B cell (primary cell): ENCODE results near the gene CHCHD5. TPM values are rescaled to one million over a fixed set of nuclear protein-coding genes. Genes with fewer than 3 reads are reported as not detected.

ENCODE experiments used
- ATAC-seq: fragments of 200-7000 bp; cut with Tn5 transposase; one replicate; pipeline ENCODE4 v1.10.0; 2021; ENCODE audit warnings: low read depth, mild to moderate bottlenecking, moderate number of reproducible peaks, moderate library complexity
- CTCF ChIA-PET: fragments of 350-600 bp; sonication (Branson Sonifier 250); formaldehyde crosslinking; loops from one replicate; lab custom pipeline; 2021; ENCODE audit warnings: antibody characterized with exemption, inconsistent platforms; lab: Charles Lee
- POLR2A ChIA-PET: fragments of 350-600 bp; sonication (Branson Sonifier 250); formaldehyde crosslinking; loops from one replicate; lab custom pipeline; 2021; ENCODE audit warnings: antibody characterized with exemption; lab: Charles Lee
- DNase-seq: peaks from one replicate; pipeline ENCODE4 v3.0.0; 2013
- H2AFZ ChIP-seq: 2 replicates; pipeline ENCODE4 v1.6.1; 2012; ENCODE audit warnings: mild to moderate bottlenecking, low read depth, low read length; ENCODE audit not compliant: insufficient read depth, poor library complexity, severe bottlenecking
- H3K27ac ChIP-seq, 2 donors: 1 replicate in 1 of 2; 2 replicates in 1 of 2; pipeline ENCODE4 v1.5.1; 2012 to 2013; ENCODE audit warnings: low read length in 2 of 2, mild to moderate bottlenecking in 2 of 2, moderate library complexity in 1 of 2
- H3K27me3 ChIP-seq, 4 experiments: fragments of 200-600 bp in 1 of 4; sonication (generic) in 1 of 4; replicated peaks in 1 of 4; 1 replicate in 2 of 4; 2 replicates in 2 of 4; pipeline versions ENCODE4 v1.6.1 to v1.7.0; 2013 to 2016; ENCODE audit warnings: low read length in 3 of 4, mild to moderate bottlenecking in 2 of 4, mixed read lengths in 1 of 4, moderate library complexity in 1 of 4; ENCODE audit not compliant: insufficient read depth in 4 of 4, control insufficient read depth in 3 of 4; ENCODE audit errors: control extremely low read depth in 1 of 4
- H3K36me3 ChIP-seq, 2 experiments: replicated peaks in 1 of 2; 1 replicate in 1 of 2; 2 replicates in 1 of 2; pipeline versions ENCODE4 v1.6.1 to v1.7.1; 2013; ENCODE audit warnings: low read length in 1 of 2; ENCODE audit not compliant: insufficient read depth in 2 of 2, control insufficient read depth in 1 of 2; ENCODE audit errors: control extremely low read depth in 1 of 2, extremely low read depth in 1 of 2
- H3K4me1 ChIP-seq, 2 donors: fragments of 200-600 bp in 1 of 2; sonication (generic) in 1 of 2; 1 replicate in 1 of 2; 2 replicates in 1 of 2; pipeline versions ENCODE4 v1.5.1 to v1.6.1; 2013 to 2017; ENCODE audit warnings: low read length in 2 of 2; ENCODE audit not compliant: control insufficient read depth in 2 of 2, insufficient read depth in 2 of 2
- H3K4me2 ChIP-seq: replicated peaks from 2 replicates; pipeline ENCODE3; 2012; ENCODE audit warnings: mild to moderate bottlenecking, low read depth, low read length; ENCODE audit not compliant: poor library complexity, severe bottlenecking
- H3K4me3 ChIP-seq, 5 experiments: fragments of 200-600 bp in 1 of 5; sonication (generic) in 1 of 5; 1 replicate in 3 of 5; 2 replicates in 2 of 5; pipeline versions ENCODE4 v1.5.1 to v1.7.0; 2011 to 2016; ENCODE audit warnings: low read length in 4 of 5, mild to moderate bottlenecking in 4 of 5, low read depth in 2 of 5, control low read depth in 1 of 5, moderate library complexity in 1 of 5; ENCODE audit not compliant: insufficient read depth in 1 of 5; ENCODE audit errors: control extremely low read depth in 1 of 5, extremely low read depth in 1 of 5
- H3K79me2 ChIP-seq: fragments of 200-600 bp; sonication (generic); one replicate; pipeline ENCODE4 v1.6.0; 2016; ENCODE audit warnings: low read length; ENCODE audit not compliant: control insufficient read depth, insufficient read depth
- H3K9ac ChIP-seq: fragments of 200-600 bp; sonication (generic); 2 replicates; pipeline ENCODE4 v1.6.1; 2017; ENCODE audit warnings: mild to moderate bottlenecking, low read length, moderate library complexity
- H3K9me3 ChIP-seq, 3 donors: one replicate each; pipeline versions ENCODE4 v1.6.1 to v1.7.1; 2013; ENCODE audit warnings: low read length in 2 of 3; ENCODE audit not compliant: control insufficient read depth in 2 of 3, insufficient read depth in 1 of 3; ENCODE audit errors: control extremely low read depth in 1 of 3
- H4K20me1 ChIP-seq: 2 replicates; pipeline ENCODE4 v1.6.0; 2012; ENCODE audit warnings: mild to moderate bottlenecking, low read length; ENCODE audit not compliant: insufficient read depth, control insufficient read depth, poor library complexity, severe bottlenecking
- H3K27ac Mint-ChIP-seq: one replicate; pipeline ENCODE4 v1.8.0; 2021; ENCODE audit warnings: mixed read lengths
- H3K27me3 Mint-ChIP-seq: one replicate; pipeline ENCODE4 v1.8.0; 2021; ENCODE audit warnings: mixed read lengths
- H3K4me1 Mint-ChIP-seq: one replicate; pipeline ENCODE4 v1.8.0; 2021; ENCODE audit warnings: mixed read lengths
- H3K4me3 Mint-ChIP-seq: one replicate; pipeline ENCODE4 v1.8.0; 2021; ENCODE audit warnings: mixed read lengths
- H3K9me3 Mint-ChIP-seq: one replicate; pipeline ENCODE4 v1.8.0; 2022; ENCODE audit warnings: mixed read lengths; ENCODE audit not compliant: insufficient read depth
- CTCF ChIP-seq: fragments of 200-600 bp; IDR thresholded peaks from one replicate; pipeline ENCODE4 v1.8.0; 2022; ENCODE audit warnings: antibody characterized with exemption, mild to moderate bottlenecking
- EZH2 ChIP-seq: IDR thresholded peaks from 2 replicates; pipeline ENCODE4 v1.6.1; 2012; ENCODE audit warnings: borderline replicate concordance, low read depth, mild to moderate bottlenecking, moderate library complexity, low read length; ENCODE audit not compliant: insufficient read depth, poor library complexity, severe bottlenecking
- WGBS: methylation state at CpG from one replicate; pipeline ENCODE4 v1.1.5; 2013; ENCODE audit warnings: missing lambda C conversion rate; ENCODE audit not compliant: insufficient coverage; 5-methylcytosine and 5-hydroxymethylcytosine counted together
- intact Hi-C: fragments of 100-400 bp; cut with micrococcal nuclease; formaldehyde crosslinking; loops from one replicate; pipeline ENCODE4 v1.10.0; 2022
- polyA plus RNA-seq: library from polyadenylated mRNA; depleted of rRNA; stranded (reverse); fragments of >200 nt; gene quantifications from 2 replicates; pipeline ENCODE4 v1.2.3, GENCODE V29; 2012
- total RNA-seq, 2 donors: library from RNA; stranded (reverse); fragments of 120-200 nt in 1 of 2; gene quantifications; 1 replicate in 1 of 2; 2 replicates in 1 of 2; pipeline versions ENCODE4 v1.2.3 to v1.2.4, GENCODE V29; 2013 to 2022

Gene CHCHD5
- total and polyA plus RNA-seq, 2 donors (not counting 1 experiment from before 2014, with no cell fraction given) = 19.9 to 34.5 TPM

GRCh38 chr2:112625474-112626114 lies 41.2 kb downstream of the CHCHD5 start:
- Histone ChIP-seq H3K36me3 (no peaks in the 10 kb centered on the region), H4K20me1 (no peaks in the 10 kb centered on the region), H3K27me3 (no peaks in the 10 kb centered on the region), H3K9me3 (no peaks in the 10 kb centered on the region), H3K27ac (no peak overlapping the region), H3K79me2 (no peaks in the 10 kb centered on the region), H3K4me2 (no peak overlapping the region), H2AFZ (no peak overlapping the region), H3K4me1 (peaks cover 5 to 28% of the 10 kb centered on the region in 2 donors), H3K4me3 (no peak overlapping the region), H3K9ac (no peak overlapping the region)
- Mint-ChIP-seq H3K4me3 (no peak overlapping the region), H3K4me1 (peaks cover 13% of the 10 kb centered on the region), H3K9me3 (no peaks in the 10 kb centered on the region), H3K27ac (no peak overlapping the region), H3K27me3 (no peaks in the 10 kb centered on the region)
- TF ChIP-seq EZH2 (no peak), CTCF (no peak)
- WGBS = 74% methylated on average over 2 of the region's 7 CpGs
- intact Hi-C loops = loop anchor here (1.0 to 10.0 kb wide), 4 partner anchors 25 to 333 kb away; no protein-coding TSS in a partner anchor
- ATAC-seq (no peak), DNase-seq (no peak)
- POLR2A ChIA-PET = interaction anchor here (1.3 kb wide), 1 partner anchor 20 kb away, joined by 10 read pairs; the partner anchor contains the start of gene SLC20A1
- CTCF ChIA-PET = interaction anchor here (0.9 to 16.6 kb wide), 16 partner anchors 10 to 261 kb away, joined by 3 to 496 read pairs (median 6); partner anchors contain the start of genes NT5DC4 and SLC20A1

- peak overlapping the region in 3 of 5 experiments; percentile 39 to 59 (median 46) for H3K4me3 ChIP-seq
- no peak overlapping the region for H3K27ac Mint-ChIP-seq
Measured at GRCh38 chr2:112626604-112627059, 42.2 kb downstream of the CHCHD5 start.

More at GRCh38 chr2:112626604-112627059, 42.2 kb downstream of the CHCHD5 start:
- Histone ChIP-seq H3K9ac (peak overlapping the region; percentile 3), H4K20me1 (no peaks in the 10 kb centered on the region), H3K36me3 (no peaks in the 10 kb centered on the region), H3K27me3 (no peaks in the 10 kb centered on the region), H3K9me3 (no peaks in the 10 kb centered on the region), H2AFZ (peak overlapping the region; percentile 81), H3K27ac (no peak overlapping the region), H3K4me1 (peaks cover 15 to 39% of the 10 kb centered on the region in 2 donors), H3K79me2 (no peaks in the 10 kb centered on the region), H3K4me2 (peak overlapping the region; percentile 77)
- POLR2A ChIA-PET = interaction anchor here (0.9 to 1.7 kb wide), 4 partner anchors 10 to 99 kb away, joined by 3 to 10 read pairs (median 6); partner anchors contain the start of gene SLC20A1
- peak; percentile 79 for ATAC-seq
- intact Hi-C loops = loop anchor here (1.0 to 10.0 kb wide), 4 partner anchors 26 to 332 kb away; no protein-coding TSS in a partner anchor
- WGBS = 9% methylated on average over 7 of the region's 7 CpGs
- H3K27me3 Mint-ChIP-seq = no peaks in the 10 kb centered on the region
- H3K9me3 Mint-ChIP-seq = no peaks in the 10 kb centered on the region
- H3K4me1 Mint-ChIP-seq = peaks cover 23% of the 10 kb centered on the region
- CTCF ChIA-PET = interaction anchor here (0.6 to 16.6 kb wide), 31 partner anchors 9 to 259 kb away, joined by 3 to 496 read pairs (median 4); partner anchors contain the start of genes CHCHD5, NT5DC4 and SLC20A1
- TF ChIP-seq EZH2 = no peak
- peak; percentile 89 for TF ChIP-seq CTCF
- peak; percentile 82 for DNase-seq
- H3K4me3 Mint-ChIP-seq = peak overlapping the region; percentile 56
